ENCODE measurements around the gene ZNF532.

GRCh38 chr18:58882044-58882443, 17.4 kb downstream of the ZNF532 start:
- TF ChIP-seq CTCF (IDR thresholded peaks at IDR 0.05) (no peak), POLR2A (IDR thresholded peaks at IDR 0.05) (no peak), POLR2AphosphoS5 (IDR thresholded peaks at IDR 0.05) (no peak), EP300 (IDR thresholded peaks at IDR 0.05) (no peak)
